Natural killer cell (primary cell): Measurements from ENCODE around the gene NCAPG. TPM values are rescaled to one million over a fixed set of nuclear protein-coding genes. Genes with fewer than 3 reads are reported as not detected.
"Not testable (repeated sequence)": the region's sequence is repeated elsewhere in the genome, so short reads cannot be mapped to it uniquely, and the experiment has no call there.

ENCODE experiments used
- ATAC-seq, 3 donors: fragments of 150-1000 bp in 2 of 3; fragments of 200-7000 bp in 1 of 3; cut with Tn5 transposase; 1 replicate in 1 of 3; 2 replicates in 2 of 3; pipeline ENCODE4 v1.10.0; 2021; ENCODE audit warnings: mild to moderate bottlenecking in 2 of 3, moderate library complexity in 2 of 3
- DNase-seq, 2 donors: peaks; one replicate each; pipeline versions ENCODE4 v3.0.0 to v3.0.0-alpha.2; 2013 to 2021; ENCODE audit warnings: mixed read lengths in 1 of 2
- H3K27ac ChIP-seq: one replicate; pipeline ENCODE4 v1.5.1; 2013; ENCODE audit warnings: mild to moderate bottlenecking, low read length
- H3K27me3 ChIP-seq: one replicate; pipeline ENCODE4 v1.6.1; 2013; ENCODE audit warnings: low read length; ENCODE audit not compliant: control insufficient read depth, insufficient read depth
- H3K36me3 ChIP-seq: one replicate; pipeline ENCODE4 v1.6.1; 2013; ENCODE audit warnings: low read length; ENCODE audit not compliant: control insufficient read depth, insufficient read depth
- H3K4me1 ChIP-seq: one replicate; pipeline ENCODE4 v1.6.1; 2013; ENCODE audit warnings: low read length; ENCODE audit not compliant: control insufficient read depth, insufficient read depth
- H3K4me3 ChIP-seq: one replicate; pipeline ENCODE4 v1.5.1; 2013; ENCODE audit warnings: low read length
- H3K9me3 ChIP-seq: one replicate; pipeline ENCODE4 v1.6.1; 2013; ENCODE audit warnings: low read length; ENCODE audit not compliant: control insufficient read depth, insufficient read depth
- H3K27ac Mint-ChIP-seq, 2 donors: one replicate each; pipeline ENCODE4 v1.8.0; 2022; ENCODE audit warnings: mild to moderate bottlenecking in 2 of 2, mixed read lengths in 2 of 2, moderate library complexity in 1 of 2
- H3K27me3 Mint-ChIP-seq, 2 donors: one replicate each; pipeline ENCODE4 v1.8.0; 2022; ENCODE audit warnings: low read depth in 2 of 2, mixed read lengths in 2 of 2
- H3K36me3 Mint-ChIP-seq: one replicate; pipeline ENCODE4 v1.8.0; 2022; ENCODE audit warnings: mixed read lengths
- H3K4me1 Mint-ChIP-seq, 2 donors: one replicate each; pipeline ENCODE4 v1.8.0; 2022; ENCODE audit warnings: mixed read lengths in 2 of 2
- H3K4me3 Mint-ChIP-seq: one replicate; pipeline ENCODE4 v1.8.0; 2022; ENCODE audit warnings: mild to moderate bottlenecking, moderate library complexity, mixed read lengths
- H3K9me3 Mint-ChIP-seq, 2 donors: one replicate each; pipeline ENCODE4 v1.8.0; 2022; ENCODE audit warnings: mixed read lengths in 2 of 2
- CTCF ChIP-seq: fragments of 200-600 bp; IDR thresholded peaks from one replicate; pipeline ENCODE4 v1.8.0; 2022; ENCODE audit warnings: antibody characterized with exemption
- WGBS: methylation state at CpG from one replicate; pipeline ENCODE4 v1.1.7; 2013; ENCODE audit warnings: missing lambda C conversion rate; ENCODE audit not compliant: insufficient coverage; 5-methylcytosine and 5-hydroxymethylcytosine counted together
- intact Hi-C: fragments of 100-400 bp; cut with micrococcal nuclease; formaldehyde crosslinking; loops from one replicate; pipeline ENCODE4 v1.14.2; 2022
- total RNA-seq, 4 donors: library from RNA; stranded (reverse); fragments of 120-200 nt in 1 of 4; gene quantifications; one replicate each; pipeline versions ENCODE4 v1.2.3 to v1.2.4, GENCODE V29; 2013 to 2022

The NCAPG gene
- total RNA-seq, 3 donors from 2014 or later (not counting 1 experiment from before 2014, with no cell fraction given) = 1.3 to 1.8 (median 1.6) TPM

- Histone ChIP-seq H3K4me3 (no peak overlapping the region), H3K9me3 (no peaks in the 10 kb centered on the region), H3K4me1 (no peaks in the 10 kb centered on the region), H3K36me3 (peaks cover 2% of the 10 kb centered on the region), H3K27ac (no peak overlapping the region), H3K27me3 (no peaks in the 10 kb centered on the region)
- DNase-seq (no peak), ATAC-seq (no peak)
- Mint-ChIP-seq H3K4me3 (no peak overlapping the region), H3K4me1 (no peaks in the 10 kb centered on the region), H3K27ac (no peak overlapping the region), H3K36me3 (no peaks in the 10 kb centered on the region), H3K27me3 (no peaks in the 10 kb centered on the region), H3K9me3 (no peaks in the 10 kb centered on the region)
- WGBS = 100% methylated on average over 2 of the region's 2 CpGs
- intact Hi-C loops = no loop called here
- TF ChIP-seq CTCF = no peak
These were observed 35.5 kb downstream of the NCAPG start for GRCh38 chr4:17846266-17846665.

- H3K27me3 Mint-ChIP-seq, H3K4me1 ChIP-seq, H3K9me3 ChIP-seq, intact Hi-C loops, H3K36me3 ChIP-seq, H3K4me3 ChIP-seq, H3K4me3 Mint-ChIP-seq, H3K9me3 Mint-ChIP-seq, ATAC-seq, H3K4me1 Mint-ChIP-seq, H3K36me3 Mint-ChIP-seq, H3K27ac Mint-ChIP-seq, H3K27ac ChIP-seq, H3K27me3 ChIP-seq, DNase-seq: not testable (repeated sequence)
- WGBS = no CpG with 5 or more reads among the region's 1 CpG
These were observed 39.5 kb downstream of the NCAPG start for GRCh38 chr4:17850295-17850694.

- ATAC-seq (no peak), DNase-seq (no peak)
- no peaks in the 10 kb centered on the region for H3K27me3 ChIP-seq
- Mint-ChIP-seq H3K4me1 (no peaks in the 10 kb centered on the region), H3K36me3 (no peaks in the 10 kb centered on the region), H3K27ac (no peak overlapping the region), H3K9me3 (no peaks in the 10 kb centered on the region), H3K27me3 (no peaks in the 10 kb centered on the region), H3K4me3 (no peak overlapping the region)
- intact Hi-C loops = no loop called here
- TF ChIP-seq CTCF = no peak
- no peaks in the 10 kb centered on the region for H3K4me1 ChIP-seq
- H3K4me3 ChIP-seq = no peak overlapping the region
- H3K36me3 ChIP-seq = no peaks in the 10 kb centered on the region
- H3K27ac ChIP-seq = no peak overlapping the region
- H3K9me3 ChIP-seq = no peaks in the 10 kb centered on the region
These were observed 41.2 kb downstream of the NCAPG start for GRCh38 chr4:17851959-17852358.

GRCh38 chr4:17854036-17854435 is 43.3 kb downstream of the NCAPG start:
- H3K9me3 ChIP-seq = no peaks in the 10 kb centered on the region
- Mint-ChIP-seq H3K27me3 (no peaks in the 10 kb centered on the region), H3K4me1 (no peaks in the 10 kb centered on the region), H3K9me3 (peaks cover 0 to 4% of the 10 kb centered on the region in 2 donors), H3K27ac (no peak overlapping the region), H3K4me3 (no peak overlapping the region), H3K36me3 (peaks cover 7% of the 10 kb centered on the region)
- no peak overlapping the region for H3K4me3 ChIP-seq
- H3K27me3 ChIP-seq = no peaks in the 10 kb centered on the region
- H3K36me3 ChIP-seq = no peaks in the 10 kb centered on the region
- no peak for TF ChIP-seq CTCF
- ATAC-seq = no peak
- no peak for DNase-seq
- H3K27ac ChIP-seq = no peak overlapping the region
- H3K4me1 ChIP-seq = no peaks in the 10 kb centered on the region
- intact Hi-C loops = no loop called here
- WGBS = 94% methylated on average over 2 of the region's 3 CpGs
